PFSK-1 (cell line): ENCODE results near the gene CENPU.

Experiments used
- FOXP2 ChIP-seq: optimal IDR thresholded peaks from 2 replicates; pipeline ENCODE3; 2011; ENCODE audit warnings: borderline replicate concordance, control low read depth, inconsistent platforms; ENCODE audit not compliant: insufficient read depth; ENCODE audit errors: extremely low read length, extremely low read depth
- POLR2AphosphoS5 ChIP-seq: IDR thresholded peaks from 2 replicates; pipeline ENCODE4 v1.6.1; 2012; ENCODE audit warnings: low read depth, mild to moderate bottlenecking, control low read depth, low read length, moderate library complexity
- REST ChIP-seq, 2 experiments: IDR thresholded peaks; 2 replicates each; pipeline versions ENCODE4 v1.6.1 to v1.8.0; 2011 to 2012; ENCODE audit warnings: low read depth in 2 of 2, low read length in 2 of 2, control low read depth in 1 of 2, inconsistent platforms in 1 of 2, mild to moderate bottlenecking in 1 of 2, moderate library complexity in 1 of 2; ENCODE audit not compliant: insufficient read depth in 1 of 2
- SIN3A ChIP-seq: IDR thresholded peaks from 2 replicates; pipeline ENCODE4 v1.6.1; 2012; ENCODE audit warnings: mild to moderate bottlenecking, low read length, moderate library complexity, borderline replicate concordance; ENCODE audit not compliant: insufficient read depth
- TAF1 ChIP-seq: IDR thresholded peaks from 2 replicates; pipeline ENCODE4 v1.6.1; 2012; ENCODE audit warnings: low read length, control low read depth, borderline replicate concordance; ENCODE audit not compliant: insufficient read depth

The CENPU gene

GRCh38 chr4:184684491-184685189 is 49.3 kb downstream of the CENPU start:
- no peak for TF ChIP-seq SIN3A
- no peak for TF ChIP-seq TAF1
- no peak for TF ChIP-seq FOXP2

DNA sequence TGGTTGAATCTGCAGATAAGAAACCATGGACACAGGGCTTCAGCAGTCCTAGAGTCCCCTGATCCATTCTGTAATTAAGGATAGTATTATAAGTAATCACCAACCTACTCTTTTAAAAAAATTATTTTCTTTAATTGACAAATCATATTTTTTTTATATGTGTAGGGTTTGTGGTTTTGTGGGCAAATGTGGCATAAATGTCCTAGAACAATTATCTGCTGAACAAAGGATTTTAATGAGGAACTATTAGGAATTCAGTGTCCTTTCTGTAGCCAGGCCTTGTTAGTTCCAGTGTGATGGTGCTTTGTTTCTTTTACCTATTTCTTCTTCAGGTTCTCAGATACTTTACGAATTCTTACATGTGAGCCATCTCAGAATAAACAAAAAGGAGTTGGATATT is 52.0 kb downstream of the CENPU start:
- TF ChIP-seq POLR2AphosphoS5 (no peak), FOXP2 (no peak), TAF1 (no peak), SIN3A (no peak), REST (IDR thresholded peaks at IDR 0.05; ENCODE audit: insufficient read depth in 1 of 2, low read depth in 2 of 2, low read length in 2 of 2) (no peak)

- TF ChIP-seq SIN3A (no peak), REST (IDR thresholded peaks at IDR 0.05; ENCODE audit: insufficient read depth in 1 of 2, low read depth in 2 of 2, low read length in 2 of 2) (no peak), FOXP2 (no peak), TAF1 (no peak), POLR2AphosphoS5 (no peak)
Observed at GRCh38 chr4:184680698-184681097, 53.2 kb downstream of the CENPU start.

DNA sequence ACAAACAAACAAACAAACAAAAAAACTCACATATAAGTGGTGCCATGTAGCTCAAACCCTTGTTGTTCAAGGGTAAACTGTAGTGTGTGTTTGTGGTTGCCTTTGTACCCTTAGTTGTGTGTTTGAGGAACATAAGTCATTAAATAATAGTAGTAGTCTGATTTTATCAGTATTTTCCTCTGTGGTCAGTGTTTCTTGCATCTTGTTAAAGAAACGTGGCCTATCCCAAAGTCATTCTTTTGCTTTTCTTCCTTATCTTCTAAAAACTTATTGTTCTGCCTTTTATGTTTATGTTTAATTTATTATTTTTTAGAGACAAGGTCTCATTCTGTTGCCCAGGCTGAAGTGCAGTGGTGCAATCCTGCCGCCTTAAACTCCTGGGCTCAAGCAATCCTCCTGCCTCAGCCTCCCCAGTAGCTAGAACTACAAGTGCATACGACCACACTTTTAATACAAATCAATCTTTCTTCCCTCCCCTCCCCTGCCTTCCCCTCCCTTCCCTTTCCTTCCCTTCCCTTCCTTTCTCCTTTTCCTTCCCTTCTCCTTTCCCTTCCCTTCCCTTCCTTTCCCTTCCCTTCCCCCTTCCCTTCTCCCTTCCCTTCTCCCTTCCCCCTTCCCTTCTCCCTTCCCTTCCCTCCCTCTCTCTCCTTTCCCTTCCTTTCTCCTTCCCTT is 57.9 kb downstream of the CENPU start:
- TF ChIP-seq SIN3A (no peak), POLR2AphosphoS5 (no peak), REST (IDR thresholded peaks at IDR 0.05; ENCODE audit: insufficient read depth in 1 of 2, low read depth in 2 of 2, low read length in 2 of 2) (no peak), TAF1 (no peak), FOXP2 (no peak)

DNA sequence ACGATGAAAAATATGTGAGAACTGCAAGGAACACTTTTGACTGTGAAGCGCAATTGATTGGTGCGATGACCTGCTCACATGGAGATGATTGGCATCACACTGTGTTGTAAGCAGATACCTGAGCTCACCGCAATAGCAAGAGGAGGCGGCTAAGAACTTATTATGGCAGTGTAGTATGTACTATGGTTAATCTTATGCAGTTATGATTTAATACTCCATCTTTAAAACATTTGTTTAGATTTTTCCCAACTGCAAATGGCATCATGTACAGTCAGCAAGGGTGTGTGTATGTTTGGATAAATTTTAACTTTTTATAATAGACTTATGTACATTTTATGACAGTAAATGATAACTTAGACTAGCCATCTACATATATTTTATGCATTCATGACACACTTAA is 58.9 kb downstream of the CENPU start:
- TF ChIP-seq TAF1 (no peak), FOXP2 (no peak), SIN3A (no peak)

DNA sequence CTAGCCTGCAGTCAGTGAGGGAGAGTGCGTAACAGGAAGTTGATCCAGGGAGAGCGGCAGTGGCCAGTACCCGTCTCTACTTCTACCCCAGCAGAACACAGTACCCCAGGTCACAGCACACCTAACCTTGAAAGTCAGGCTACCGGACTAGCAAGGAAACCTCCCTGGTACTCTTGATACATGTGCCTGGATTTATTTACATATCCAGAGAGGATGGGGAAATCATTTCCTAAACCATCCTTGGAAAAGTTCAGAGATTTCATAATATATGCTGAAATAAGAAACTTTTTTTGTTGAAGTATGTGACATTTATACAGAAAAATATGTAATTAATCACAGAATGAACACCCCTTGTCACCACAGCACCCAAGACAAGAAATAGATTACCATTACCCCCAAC is 59.9 kb downstream of the CENPU start:
- no peak for TF ChIP-seq REST (IDR thresholded peaks at IDR 0.05; ENCODE audit: insufficient read depth in 1 of 2, low read depth in 2 of 2, low read length in 2 of 2)
- no peak for TF ChIP-seq POLR2AphosphoS5
- no peak for TF ChIP-seq SIN3A
- no peak for TF ChIP-seq FOXP2
- TF ChIP-seq TAF1 = no peak
